ENCODE results near the gene CAPN8. TPM values are rescaled to one million over a fixed set of nuclear protein-coding genes. Genes with fewer than 3 reads are reported as not detected.
A peak's percentile ranks its signal among the peaks of the same experiment; 100 is the strongest.

Gene CAPN8
- total and polyA plus RNA-seq, 8 donors, result 0.57 to 87.9 (median 1.3) TPM

GRCh38 chr1:223652436-223652941 is 13.0 kb downstream of the CAPN8 start:
- no peak overlapping the region for H3K4me3 ChIP-seq
- ATAC-seq (no peak), DNase-seq (no peak)
- H3K36me3 ChIP-seq, result peaks cover 0 to 3% of the 10 kb centered on the region in 2 donors
- no peak overlapping the region for H3K27ac ChIP-seq
- TF ChIP-seq CTCF (IDR thresholded peaks at IDR 0.05), result no peak
- no peaks in the 10 kb centered on the region for H3K4me1 ChIP-seq
- H3K9me3 ChIP-seq, result no peaks in the 10 kb centered on the region
- intact Hi-C loops (cut with DNase I), result no loop called here
- H3K27me3 ChIP-seq, result no peaks in the 10 kb centered on the region

GRCh38 chr1:223651291-223651991 is 14.1 kb downstream of the CAPN8 start:
- no peak overlapping the region for H3K27ac ChIP-seq
- peaks cover 0 to 3% of the 10 kb centered on the region in 2 donors for H3K36me3 ChIP-seq
- no peak for TF ChIP-seq CTCF (IDR thresholded peaks at IDR 0.05)
- H3K4me3 ChIP-seq, result no peak overlapping the region
- ATAC-seq, result no peak
- intact Hi-C loops (cut with DNase I), result no loop called here
- no peaks in the 10 kb centered on the region for H3K4me1 ChIP-seq
- H3K27me3 ChIP-seq, result no peaks in the 10 kb centered on the region
- DNase-seq, result peak in 2 of 4 donors; percentile 57 to 66
- H3K9me3 ChIP-seq, result no peaks in the 10 kb centered on the region

- H3K27me3 ChIP-seq, result no peaks in the 10 kb centered on the region
- TF ChIP-seq CTCF (IDR thresholded peaks at IDR 0.05), result no peak
- H3K36me3 ChIP-seq, result peaks cover 0 to 3% of the 10 kb centered on the region in 2 donors
- intact Hi-C loops (cut with DNase I), result no loop called here
- ATAC-seq, result no peak
- H3K4me3 ChIP-seq, result no peak overlapping the region
- H3K27ac ChIP-seq, result no peak overlapping the region
- H3K9me3 ChIP-seq, result no peaks in the 10 kb centered on the region
- DNase-seq, result no peak
- H3K4me1 ChIP-seq, result no peaks in the 10 kb centered on the region
These were observed 15.0 kb downstream of the CAPN8 start for GRCh38 chr1:223650465-223650864.

- no peak for ATAC-seq
- intact Hi-C loops (cut with DNase I), result no loop called here
- Histone ChIP-seq H3K4me3 (no peak overlapping the region), H3K36me3 (peaks cover 0 to 3% of the 10 kb centered on the region in 2 donors), H3K9me3 (no peaks in the 10 kb centered on the region), H3K27ac (no peak overlapping the region), H3K4me1 (no peaks in the 10 kb centered on the region), H3K27me3 (no peaks in the 10 kb centered on the region)
- DNase-seq, result no peak
- TF ChIP-seq CTCF (IDR thresholded peaks at IDR 0.05), result no peak
These were observed 16.3 kb downstream of the CAPN8 start for GRCh38 chr1:223649222-223649621.

GRCh38 chr1:223647249-223647648 is 18.3 kb downstream of the CAPN8 start:
- TF ChIP-seq CTCF (IDR thresholded peaks at IDR 0.05), result no peak
- intact Hi-C loops (cut with DNase I), result no loop called here
- ATAC-seq (no peak), DNase-seq (no peak)
- Histone ChIP-seq H3K27ac (no peak overlapping the region), H3K27me3 (no peaks in the 10 kb centered on the region), H3K36me3 (peaks cover 0 to 3% of the 10 kb centered on the region in 2 donors), H3K4me1 (no peaks in the 10 kb centered on the region), H3K4me3 (no peak overlapping the region), H3K9me3 (no peaks in the 10 kb centered on the region)

Data from left lung (tissue), 10 donors.